ENCODE measurements around the gene DSG4. TPM values are rescaled to one million over a fixed set of nuclear protein-coding genes. Genes with fewer than 3 reads are reported as not detected.

Gene DSG4
- total RNA-seq, 2 experiments from 2014 or later, result not detected

- H3K4me1 Mint-ChIP-seq (ENCODE audit: low read depth), result no peaks in the 10 kb centered on the region
- DNase-seq, result no peak
- POLR2A ChIA-PET, result no interaction called here
- ATAC-seq, result no peak
- H3K9me3 Mint-ChIP-seq, result no peaks in the 10 kb centered on the region
- CTCF ChIA-PET, result no interaction called here
- intact Hi-C loops (cut with micrococcal nuclease), result no loop called here
- TF ChIP-seq CTCF (IDR thresholded peaks at IDR 0.05), result no peak
- no peak overlapping the region for H3K4me3 Mint-ChIP-seq
- H3K36me3 Mint-ChIP-seq (ENCODE audit: low read depth), result no peaks in the 10 kb centered on the region
- H3K27ac Mint-ChIP-seq, result no peak overlapping the region
- no peaks in the 10 kb centered on the region for H3K27me3 Mint-ChIP-seq
These were observed 4.3 kb downstream of the DSG4 start for GRCh38 chr18:31380912-31381311.

GRCh38 chr18:31382107-31382506 lies 5.5 kb downstream of the DSG4 start:
- ChIA-PET POLR2A (no interaction called here), CTCF (no interaction called here)
- Mint-ChIP-seq H3K36me3 (ENCODE audit: low read depth) (no peaks in the 10 kb centered on the region), H3K9me3 (no peaks in the 10 kb centered on the region), H3K4me1 (ENCODE audit: low read depth) (no peaks in the 10 kb centered on the region), H3K27ac (no peak overlapping the region), H3K27me3 (no peaks in the 10 kb centered on the region), H3K4me3 (no peak overlapping the region)
- ATAC-seq, result no peak
- DNase-seq, result no peak
- intact Hi-C loops (cut with micrococcal nuclease), result no loop called here
- TF ChIP-seq CTCF (IDR thresholded peaks at IDR 0.05), result no peak

GRCh38 chr18:31386741-31387140 lies 10.2 kb downstream of the DSG4 start:
- DNase-seq (no peak), ATAC-seq (no peak)
- Mint-ChIP-seq H3K4me1 (ENCODE audit: low read depth) (no peaks in the 10 kb centered on the region), H3K9me3 (no peaks in the 10 kb centered on the region), H3K4me3 (no peak overlapping the region), H3K27me3 (no peaks in the 10 kb centered on the region), H3K36me3 (ENCODE audit: low read depth) (no peaks in the 10 kb centered on the region), H3K27ac (no peak overlapping the region)
- TF ChIP-seq CTCF (IDR thresholded peaks at IDR 0.05), result no peak
- POLR2A ChIA-PET, result no interaction called here
- CTCF ChIA-PET, result no interaction called here
- intact Hi-C loops (cut with micrococcal nuclease), result no loop called here

- intact Hi-C loops (cut with micrococcal nuclease), result no loop called here
- H3K4me3 Mint-ChIP-seq, result no peak overlapping the region
- no peaks in the 10 kb centered on the region for H3K9me3 Mint-ChIP-seq
These were observed 16.7 kb downstream of the DSG4 start for GRCh38 chr18:31393286-31393685.

More at GRCh38 chr18:31393286-31393685, 16.7 kb downstream of the DSG4 start:
- H3K4me1 Mint-ChIP-seq (ENCODE audit: low read depth), result no peaks in the 10 kb centered on the region
- no peaks in the 10 kb centered on the region for H3K27me3 Mint-ChIP-seq
- H3K27ac Mint-ChIP-seq, result no peak overlapping the region
- TF ChIP-seq CTCF (IDR thresholded peaks at IDR 0.05), result no peak
- ChIA-PET POLR2A (no interaction called here), CTCF (no interaction called here)
- DNase-seq, result no peak
- no peaks in the 10 kb centered on the region for H3K36me3 Mint-ChIP-seq (ENCODE audit: low read depth)
- no peak for ATAC-seq

All from activated CD8-positive, alpha-beta T cell treated with anti-CD3 and anti-CD28 coated beads for 36 hours (primary cell).